K562 (cell line): Measurements from ENCODE around the gene ZRANB3. TPM values are rescaled to one million over a fixed set of nuclear protein-coding genes. Genes with fewer than 3 reads are reported as not detected.

ENCODE experiments used
- ATAC-seq: fragments of 200-7000 bp; cut with Tn5 transposase; 3 replicates; pipeline ENCODE4 v1.9.1; 2020; ENCODE audit warnings: moderate library complexity
- BruUV-seq: library from RNA; stranded (reverse); fragments of 400-500 nt; replicated peaks from 2 replicates; lab custom pipeline; 2021; lab: Mats Ljungman, UMichigan
- CTCF ChIA-PET: fragments of 300-600 bp; formaldehyde crosslinking; extraction: SDS; loops from one replicate; lab custom pipeline; 2021; ENCODE audit warnings: low intra/inter-chr PET ratio; lab: Yijun Ruan, JAX
- POLR2A ChIA-PET: fragments of 300-600, 350-650 bp; sonication (Branson Sonifier 250); formaldehyde crosslinking; extraction: SDS; loops from one replicate; lab custom pipeline; 2021; ENCODE audit warnings: antibody characterized with exemption, inconsistent platforms; lab: Yijun Ruan, JAX
- DNase-seq, 4 experiments: peaks; one replicate each; pipeline versions ENCODE4 v3.0.0 to v3.0.0-alpha.2; 2011 to 2018; ENCODE audit warnings: low spot score in 3 of 4, mixed read lengths in 3 of 4; ENCODE audit errors: extremely low read depth in 1 of 4
- FAIRE-seq: peaks from 2 replicates; lab custom pipeline; 2011; peaks lifted over from hg19 to GRCh38; lab: Jason Lieb, UNC
- H2AFZ ChIP-seq: 2 replicates; pipeline ENCODE4 v1.6.0; 2011; ENCODE audit warnings: low read depth, low read length, control low read depth, inconsistent platforms
- H3K27ac ChIP-seq: fragments of 200-600 bp; 3 replicates; pipeline ENCODE4 v1.8.0; 2011; ENCODE audit warnings: low read depth, mild to moderate bottlenecking, control low read depth, inconsistent platforms, low read length, moderate library complexity, mixed read lengths; ENCODE audit errors: extremely low read depth
- H3K27me3 ChIP-seq, 2 experiments: fragments of 300-600 bp in 1 of 2; 2 replicates in 1 of 2; 3 replicates in 1 of 2; pipeline versions ENCODE4 v1.6.0 to v1.8.0; 2011; ENCODE audit warnings: inconsistent platforms in 2 of 2, low read length in 2 of 2, mild to moderate bottlenecking in 1 of 2, mixed read lengths in 1 of 2, moderate library complexity in 1 of 2; ENCODE audit not compliant: control insufficient read depth in 2 of 2, insufficient read depth in 2 of 2
- H3K36me3 ChIP-seq: fragments of 300-600 bp; 3 replicates; pipeline ENCODE4 v1.8.0; 2011; ENCODE audit warnings: mild to moderate bottlenecking, low read length, inconsistent platforms; ENCODE audit not compliant: control insufficient read depth, insufficient read depth
- H3K4me1 ChIP-seq, 2 experiments: fragments of 200-600 bp in 1 of 2; replicated peaks in 1 of 2; 2 replicates in 1 of 2; 3 replicates in 1 of 2; pipeline versions ENCODE4 v1.5.1 to v1.8.0; 2011; ENCODE audit warnings: inconsistent platforms in 2 of 2, low read length in 2 of 2, mild to moderate bottlenecking in 1 of 2, mixed read lengths in 1 of 2, moderate library complexity in 1 of 2; ENCODE audit not compliant: control insufficient read depth in 2 of 2, insufficient read depth in 2 of 2
- H3K4me2 ChIP-seq: 2 replicates; pipeline ENCODE4 v1.6.1; 2011; ENCODE audit warnings: low read length, control low read depth, inconsistent platforms, mixed read lengths; ENCODE audit not compliant: insufficient read depth
- H3K4me3 ChIP-seq: fragments of 200-600 bp; sonication (generic), shearing (Covaris generic); 2 replicates; pipeline ENCODE4 v1.5.1; 2016; ENCODE audit warnings: control low read depth, inconsistent platforms
- H3K79me2 ChIP-seq: fragments of 200-600 bp; 3 replicates; pipeline ENCODE4 v1.8.0; 2011; ENCODE audit warnings: low read length, inconsistent platforms; ENCODE audit not compliant: control insufficient read depth, insufficient read depth
- H3K9ac ChIP-seq, 2 experiments: 2 replicates each; pipeline versions ENCODE4 v1.6.0 to v1.6.1; 2011; ENCODE audit warnings: low read depth in 2 of 2, low read length in 2 of 2, control low read depth in 1 of 2, inconsistent platforms in 1 of 2, mild to moderate bottlenecking in 1 of 2, mixed read lengths in 1 of 2; ENCODE audit not compliant: insufficient read depth in 1 of 2
- H3K9me1 ChIP-seq: one replicate; pipeline ENCODE4 v1.6.0; 2011; ENCODE audit warnings: inconsistent platforms, mild to moderate bottlenecking, low read length, moderate library complexity; ENCODE audit not compliant: control insufficient read depth, insufficient read depth
- H3K9me3 ChIP-seq: replicated peaks from 2 replicates; pipeline ENCODE4 v1.5.1; 2011; ENCODE audit warnings: low read depth, low read length, inconsistent platforms; ENCODE audit not compliant: control insufficient read depth, insufficient read depth
- H4K20me1 ChIP-seq: replicated peaks from 2 replicates; pipeline ENCODE4 v1.6.1; 2011; ENCODE audit warnings: low read length, inconsistent platforms, mixed read lengths; ENCODE audit not compliant: control insufficient read depth, insufficient read depth
- C11orf30 ChIP-seq: fragments of 450-650 bp; IDR thresholded peaks from 2 replicates; pipeline ENCODE4 v1.6.1; 2016; ENCODE audit warnings: low read depth, mild to moderate bottlenecking
- CBFA2T2 ChIP-seq: fragments of 450-650 bp; conservative IDR thresholded peaks from 2 replicates; pipeline ENCODE4 v1.6.1; 2017; ENCODE audit warnings: mild to moderate bottlenecking
- CEBPG ChIP-seq, 3 experiments: fragments of 200-800 bp in 1 of 3; sonication (Bioruptor generic) in 1 of 3; sonication (generic) in 1 of 3; formaldehyde crosslinking in 1 of 3; IDR thresholded peaks in 2 of 3; conservative IDR thresholded peaks in 1 of 3; 2 replicates each; pipeline versions ENCODE4 v1.6.1 to v1.8.0; 2016 to 2022; ENCODE audit warnings: missing compliant biosample characterization in 2 of 3, missing genetic modification characterization in 2 of 3, mild to moderate bottlenecking in 1 of 3, missing genetic modification reagents in 1 of 3
- CHD1 ChIP-seq: fragments of 200-600 bp; sonication (generic); IDR thresholded peaks from one replicate; pipeline ENCODE4 v1.6.1; 2012; ENCODE audit warnings: mild to moderate bottlenecking, moderate library complexity, low read length, inconsistent platforms
- DIDO1 ChIP-seq: fragments of 450-650 bp; IDR thresholded peaks from 2 replicates; pipeline ENCODE4 v1.6.1; 2016; ENCODE audit warnings: low read depth, missing biosample characterization, missing genetic modification characterization
- DMBX1 ChIP-seq: fragments of 250-450 bp; sonication (Bioruptor Pico); IDR thresholded peaks from 2 replicates; pipeline ENCODE4 v1.8.0; 2022; ENCODE audit warnings: inconsistent platforms, mild to moderate bottlenecking, moderate library complexity, borderline replicate concordance
- FOXJ3 ChIP-seq: sonication (generic); formaldehyde crosslinking; IDR thresholded peaks from 2 replicates; pipeline ENCODE4 v1.4.0; 2020; ENCODE audit warnings: mild to moderate bottlenecking, missing genetic modification reagents
- GMEB1 ChIP-seq: fragments of 250-450 bp; sonication (Bioruptor Pico); IDR thresholded peaks from 2 replicates; pipeline ENCODE4 v1.4.0; 2020; ENCODE audit warnings: mild to moderate bottlenecking
- HLTF ChIP-seq: fragments of 450-650 bp; IDR thresholded peaks from 2 replicates; pipeline ENCODE4 v1.6.1; 2016
- MAFG ChIP-seq: fragments of 450-650 bp; conservative IDR thresholded peaks from 2 replicates; pipeline ENCODE4 v1.6.1; 2016; ENCODE audit warnings: missing genetic modification characterization, missing compliant biosample characterization
- MCM3 ChIP-seq: fragments of 450-650 bp; IDR thresholded peaks from 2 replicates; pipeline ENCODE4 v1.6.1; 2016
- SMAD1 ChIP-seq: fragments of 150-350 bp; IDR thresholded peaks from 2 replicates; pipeline ENCODE4 v1.6.1; 2014; ENCODE audit warnings: low read length, low read depth; ENCODE audit not compliant: partially characterized antibody
- ZBTB1 ChIP-seq: sonication (generic); formaldehyde crosslinking; IDR thresholded peaks from 2 replicates; pipeline ENCODE4 v1.8.1; 2023; ENCODE audit warnings: missing genetic modification reagents, low read depth, mild to moderate bottlenecking, borderline replicate concordance
- ZNF134 ChIP-seq: fragments of 250-450 bp; sonication (Bioruptor Pico); conservative IDR thresholded peaks from 2 replicates; pipeline ENCODE4 v1.4.0; 2020
- ZNF184 ChIP-seq: sonication (generic); formaldehyde crosslinking; IDR thresholded peaks from 2 replicates; pipeline ENCODE4 v1.5.0; 2020; ENCODE audit warnings: missing genetic modification reagents
- ZNF316 ChIP-seq: fragments of 450-650 bp; IDR thresholded peaks from 2 replicates; pipeline ENCODE4 v1.6.1; 2016
- ZNF398 ChIP-seq: fragments of 250-450 bp; sonication (Bioruptor Pico); IDR thresholded peaks from 2 replicates; pipeline ENCODE4 v1.8.0; 2021; ENCODE audit warnings: moderate library complexity, mild to moderate bottlenecking, inconsistent platforms
- ZNF518B ChIP-seq: fragments of 250-450 bp; sonication (Bioruptor Pico); IDR thresholded peaks from 2 replicates; pipeline ENCODE4 v1.5.0; 2021; ENCODE audit warnings: mild to moderate bottlenecking, moderate library complexity
- ZNF695 ChIP-seq: fragments of 450-650 bp; formaldehyde crosslinking; IDR thresholded peaks from 2 replicates; pipeline ENCODE4 v1.4.0; 2020; ENCODE audit warnings: mild to moderate bottlenecking, moderate library complexity
- in situ Hi-C: fragments of 300-500 bp; cut with MboI; formaldehyde crosslinking; loops from 4 replicates; pipeline ENCODE4 v1.15.0; 2018; ENCODE audit warnings: inconsistent platforms, mixed read lengths
- intact Hi-C: fragments of 100-400 bp; cut with micrococcal nuclease; formaldehyde crosslinking; loops from 2 replicates; pipeline ENCODE4 v1.14.2; 2022
- polyA plus RNA-seq, 8 experiments: library from polyadenylated mRNA; depleted of rRNA in 4 of 8; stranded (reverse) in 5 of 8; unstranded in 3 of 8; fragments of >200 nt; fragmentation: Nextera tagmentation in 2 of 8; fragmentation: Illumina TruSeq in 1 of 8; extraction: Ambion mirVana in 2 of 8; extraction: Trizol in 1 of 8; gene quantifications; 2 replicates each; pipeline versions ENCODE4 v1.2.1 to v1.2.3, GENCODE V29; 2011 to 2014; ENCODE audit warnings: inconsistent platforms in 1 of 8, missing spikeins in 1 of 8
- total RNA-seq, 7 experiments: library from RNA; depleted of rRNA in 6 of 7; stranded (reverse); fragments of >200 nt in 6 of 7; fragmentation: Illumina TruSeq in 2 of 7; extraction: Trizol in 2 of 7; gene quantifications; 2 replicates each; pipeline versions ENCODE4 v1.2.1 to v1.2.3, GENCODE V29; 2011 to 2021; ENCODE audit warnings: low replicate concordance in 1 of 7

ZRANB3 gene
- total and polyA plus RNA-seq, 9 of the 15 experiments (the other 6 are each of a cell fraction or from before 2014, with no cell fraction given): 8.6 to 21.3 (median 14.7) TPM

GRCh38 chr2:135202751-135203150 lies 328.3 kb downstream of the ZRANB3 start:
- no peak overlapping the region for H3K4me2 ChIP-seq
- FAIRE-seq: no peak
- ChIA-PET POLR2A (no interaction called here), CTCF (no interaction called here)
- no peaks in the 10 kb centered on the region for H3K4me1 ChIP-seq
- no peak overlapping the region for H3K9ac ChIP-seq
- in situ Hi-C loops (no loop called here), intact Hi-C loops (no loop called here)
- ATAC-seq: no peak
- H3K27me3 ChIP-seq: no peaks in the 10 kb centered on the region
- peaks cover 4% of the 10 kb centered on the region; the same call in 1 of the 3 replicates for H3K36me3 ChIP-seq
- no peak for DNase-seq
- H2AFZ ChIP-seq: no peak overlapping the region
- H3K27ac ChIP-seq: no peak overlapping the region
- H3K9me3 ChIP-seq: no peaks in the 10 kb centered on the region
- no peaks in the 10 kb centered on the region for H4K20me1 ChIP-seq
- no TSS peak for BruUV-seq
- H3K79me2 ChIP-seq: no peaks in the 10 kb centered on the region
- no peak overlapping the region for H3K4me3 ChIP-seq
- H3K9me1 ChIP-seq: no peaks in the 10 kb centered on the region
- TF ChIP-seq ZNF695 (CRISPR knock-in tag) (no peak), ZNF518B (no peak), ZBTB1 (CRISPR knock-in tag) (no peak), CEBPG (CRISPR knock-in tag; IDR thresholded peaks at IDR 0.05) (no peak), CEBPG (tag; conservative IDR thresholded peaks at IDR 0.05 in 1 of 2, IDR thresholded peaks at IDR 0.05 in 1 of 2) (peak in 1 of 2 experiments; percentile 44; a peak in 1 of 4 replicates), CBFA2T2 (no peak), MCM3 (no peak), ZNF134 (no peak), FOXJ3 (CRISPR knock-in tag) (no peak), SMAD1 (no peak), ZNF184 (no peak), HLTF (no peak), DIDO1 (no peak), DMBX1 (CRISPR knock-in tag) (no peak), GMEB1 (CRISPR knock-in tag) (no peak), CHD1 (no peak), ZNF398 (no peak), MAFG (peak; percentile 16; the same call in 1 of the 2 replicates), C11orf30 (peak; percentile 35; the same call in 1 of the 2 replicates), ZNF316 (peak; percentile 64)
